Keratinocyte (primary cell): Measurements from ENCODE around the gene PRAMEF5.
"Not testable (repeated sequence)": the region's sequence is repeated elsewhere in the genome, so short reads cannot be mapped to it uniquely, and the experiment has no call there.

ENCODE experiments used
- CTCF ChIP-seq, 3 experiments: IDR thresholded peaks in 1 of 3; conservative IDR thresholded peaks in 1 of 3; optimal IDR thresholded peaks in 1 of 3; 2 replicates in 2 of 3; 3 replicates in 1 of 3; pipeline versions ENCODE3 to v1.5.1; 2011; ENCODE audit warnings: low read length in 3 of 3, mild to moderate bottlenecking in 3 of 3, moderate library complexity in 2 of 3, control low read depth in 1 of 3, inconsistent platforms in 1 of 3; ENCODE audit not compliant: insufficient read depth in 2 of 3; ENCODE audit errors: extremely low read depth in 1 of 3
- EZH2 ChIP-seq: IDR thresholded peaks from one replicate; pipeline ENCODE4 v1.6.1; 2012; ENCODE audit warnings: inconsistent platforms, mild to moderate bottlenecking, low read length, moderate library complexity

- TF ChIP-seq CTCF (optimal IDR thresholded peaks at IDR 0.05 in 1 of 3, IDR thresholded peaks at IDR 0.05 in 1 of 3, conservative IDR thresholded peaks at IDR 0.05 in 1 of 3; ENCODE audit: extremely low read depth in 1 of 3, insufficient read depth in 2 of 3, low read length in 3 of 3); EZH2: not testable (repeated sequence)
These were observed 6.9 kb upstream of the PRAMEF5 start for GRCh38 chr1:13247122-13247521.
